GM21825 (cell line): ENCODE results near the gene CAAP1.
"Not testable (repeated sequence)": the region's sequence is repeated elsewhere in the genome, so short reads cannot be mapped to it uniquely, and the experiment has no call there.

Source experiments
- ATAC-seq: cut with Tn5 transposase; IDR thresholded peaks from one replicate; pipeline ENCODE4 v1.9.1; 2021; ENCODE audit warnings: mild to moderate bottlenecking, moderate library complexity; ENCODE audit not compliant: unreplicated experiment

CAAP1 gene

DNA sequence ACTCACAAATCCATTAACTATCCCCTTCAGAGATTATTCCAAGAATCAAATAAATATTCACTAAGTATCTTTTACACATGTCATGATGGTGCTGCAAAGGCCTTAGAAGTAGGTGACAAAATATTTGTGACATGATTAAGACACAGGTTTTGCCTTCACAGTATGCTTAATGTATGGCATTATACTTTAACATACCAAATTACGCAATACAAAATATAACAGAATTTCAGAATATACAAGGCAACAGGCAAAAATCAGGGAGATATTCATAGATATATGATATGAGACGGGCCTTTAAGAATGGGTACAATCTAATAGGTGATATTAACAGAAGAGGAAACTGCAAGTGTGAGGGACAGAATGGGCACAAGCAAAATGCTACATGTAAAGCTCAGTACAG, 41.6 kb downstream of the CAAP1 start:
- no peak for ATAC-seq

DNA sequence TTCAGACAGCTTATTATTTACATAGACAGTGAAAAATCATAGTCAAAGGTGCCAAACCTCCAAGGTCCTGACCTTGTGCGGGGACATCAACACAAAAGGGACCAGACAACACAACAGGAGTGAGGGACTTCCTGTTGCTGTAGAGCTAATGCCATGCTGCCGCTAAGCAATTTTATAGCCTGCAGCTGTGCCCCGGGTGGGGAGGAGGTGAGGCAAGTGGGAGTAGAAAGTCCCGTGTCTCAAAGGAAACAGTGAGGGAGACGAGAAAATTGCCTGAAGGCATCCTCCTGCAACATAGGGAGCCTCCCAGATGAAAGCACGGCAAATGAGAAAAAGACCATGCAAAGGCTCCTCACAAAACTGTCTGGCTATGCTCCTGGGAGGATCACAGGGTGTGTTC, 58.8 kb downstream of the CAAP1 start:
- no peak for ATAC-seq

DNA sequence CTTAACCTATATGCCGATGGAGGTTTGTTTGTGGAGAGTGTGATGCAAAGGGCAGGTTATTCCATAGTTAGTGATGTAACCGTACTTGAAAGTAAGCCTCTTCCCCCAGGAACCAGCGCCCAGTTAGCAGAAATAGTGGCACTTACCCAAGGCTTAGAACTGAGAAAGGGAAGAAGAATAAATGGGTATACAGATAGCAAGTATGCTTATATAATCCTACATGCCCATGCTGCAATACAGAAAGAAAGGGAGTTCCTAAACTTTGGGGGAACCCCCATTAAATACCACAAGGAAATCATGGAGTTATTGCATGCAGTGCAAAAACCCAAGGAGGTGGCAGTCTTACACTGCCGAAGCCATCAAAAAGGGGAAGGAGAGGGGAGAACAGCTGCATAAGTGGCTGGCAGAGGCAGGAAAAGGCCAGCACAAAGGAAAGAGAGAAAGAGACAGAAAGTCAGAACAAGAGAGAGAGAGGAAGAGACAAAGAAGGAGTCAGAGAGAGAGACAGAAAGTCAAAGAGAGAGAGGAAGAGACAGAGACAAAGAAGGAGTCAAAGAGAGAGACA, 64.1 kb downstream of the CAAP1 start:
- ATAC-seq: not testable (repeated sequence)

DNA sequence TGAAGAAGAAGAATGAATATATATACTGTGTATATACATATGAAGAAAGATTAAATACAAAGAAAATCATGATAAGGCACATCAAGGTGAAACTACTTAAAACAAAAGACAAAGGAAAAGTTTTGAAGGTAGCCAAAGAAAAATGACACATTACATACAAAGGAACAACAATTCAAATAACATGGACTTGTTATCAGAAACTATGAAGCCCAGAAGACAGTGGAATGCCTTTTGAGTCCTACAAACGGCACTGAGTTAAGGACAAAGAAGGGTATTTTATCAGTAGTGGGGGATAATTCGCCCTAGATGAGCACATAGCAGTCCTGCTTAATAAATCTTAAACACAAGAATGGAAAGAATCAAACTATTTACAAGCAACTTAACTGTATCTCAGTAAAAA, 77.8 kb downstream of the CAAP1 start:
- no peak for ATAC-seq

DNA sequence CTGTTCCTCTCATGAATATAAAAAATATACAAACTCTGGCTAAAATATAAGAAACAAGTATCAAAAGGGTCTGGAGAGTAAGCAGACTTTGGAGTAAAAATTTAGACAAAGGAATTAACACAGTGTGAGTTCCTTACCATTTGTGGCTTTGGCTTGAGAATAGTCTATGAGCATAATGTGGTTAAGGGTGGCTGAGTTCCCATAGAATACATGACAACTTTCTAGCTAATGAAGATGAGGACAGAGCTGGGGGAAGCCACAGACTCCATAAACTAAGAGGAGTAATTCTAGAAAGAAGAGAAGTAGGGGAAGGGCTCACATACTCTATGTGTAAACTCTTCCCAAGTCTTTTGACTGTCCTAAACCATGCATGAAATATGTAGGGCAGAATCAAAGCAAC, 79.4 kb downstream of the CAAP1 start:
- ATAC-seq: no peak

DNA sequence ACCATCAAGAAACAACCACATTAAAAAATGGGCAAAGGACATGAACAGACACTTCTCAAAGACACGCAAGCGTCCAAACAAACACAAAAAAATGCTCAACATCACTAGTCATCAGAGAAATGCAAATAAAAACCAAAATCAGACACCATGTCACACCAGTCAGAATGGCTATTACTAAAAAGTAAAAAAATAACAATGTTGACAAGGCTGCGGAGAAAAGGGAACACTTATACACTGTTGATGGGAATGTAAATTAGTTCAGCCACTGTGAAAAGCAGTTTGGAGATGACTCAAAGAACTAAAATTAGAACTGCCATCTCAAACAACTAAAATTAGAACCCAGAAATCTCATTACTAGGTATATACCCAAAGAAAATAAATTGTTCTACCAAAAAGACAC, 80.4 kb downstream of the CAAP1 start:
- ATAC-seq: no peak

GRCh38 chr9:26811106-26811505, 81.5 kb downstream of the CAAP1 start:
- no peak for ATAC-seq

GRCh38 chr9:26809795-26810194, 82.8 kb downstream of the CAAP1 start:
- no peak for ATAC-seq

GRCh38 chr9:26807161-26807560, 85.4 kb downstream of the CAAP1 start:
- no peak for ATAC-seq

DNA sequence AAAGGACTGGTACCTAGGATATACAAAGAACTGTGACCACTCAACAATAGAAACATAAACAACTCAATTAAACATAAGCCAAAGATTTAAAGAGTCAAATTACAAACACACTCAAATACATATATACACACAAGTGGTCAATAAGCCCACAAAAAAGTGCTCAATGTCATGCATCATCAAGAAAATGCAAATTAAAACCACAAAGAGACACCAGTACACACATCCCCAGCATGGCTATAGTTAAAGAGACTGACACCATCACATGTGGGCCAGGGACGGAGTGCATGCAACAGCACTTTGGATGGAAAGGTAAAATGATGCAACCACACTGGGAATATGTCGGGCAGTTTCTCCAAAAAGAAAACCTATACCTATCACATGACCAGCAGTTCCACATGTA, 89.7 kb downstream of the CAAP1 start:
- no peak for ATAC-seq

GRCh38 chr9:26801772-26802171, 90.8 kb downstream of the CAAP1 start:
- no peak for ATAC-seq

GRCh38 chr9:26800322-26800721, 92.3 kb downstream of the CAAP1 start:
- no peak for ATAC-seq

DNA sequence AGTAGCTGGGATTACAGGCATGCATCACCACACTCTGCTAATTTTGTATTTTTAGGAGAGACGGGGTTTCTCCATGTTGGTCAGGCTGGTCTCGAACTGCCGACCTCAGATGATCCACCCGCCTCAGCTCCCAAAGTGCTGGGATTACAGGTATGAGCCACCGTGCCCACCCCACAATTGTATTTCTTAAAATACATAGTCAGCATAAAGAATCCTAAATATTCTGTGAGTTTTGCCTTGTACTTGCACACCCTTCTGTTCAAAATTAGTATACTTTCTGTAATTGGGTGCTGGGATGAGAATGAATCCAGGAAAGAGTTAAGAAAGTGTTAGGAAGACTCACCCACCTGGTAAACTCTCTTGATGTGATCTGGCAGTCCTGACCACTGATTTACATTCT, 101.3 kb downstream of the CAAP1 start:
- ATAC-seq: no peak
